Anterior cingulate cortex (tissue), 58 donors: ENCODE data around the gene ADRM1.

Experiments used
- DNase-seq, 58 donors: peaks; one replicate each; lab custom pipeline; 2025; lab: John Stamatoyannopoulos, UW

Gene ADRM1

DNA sequence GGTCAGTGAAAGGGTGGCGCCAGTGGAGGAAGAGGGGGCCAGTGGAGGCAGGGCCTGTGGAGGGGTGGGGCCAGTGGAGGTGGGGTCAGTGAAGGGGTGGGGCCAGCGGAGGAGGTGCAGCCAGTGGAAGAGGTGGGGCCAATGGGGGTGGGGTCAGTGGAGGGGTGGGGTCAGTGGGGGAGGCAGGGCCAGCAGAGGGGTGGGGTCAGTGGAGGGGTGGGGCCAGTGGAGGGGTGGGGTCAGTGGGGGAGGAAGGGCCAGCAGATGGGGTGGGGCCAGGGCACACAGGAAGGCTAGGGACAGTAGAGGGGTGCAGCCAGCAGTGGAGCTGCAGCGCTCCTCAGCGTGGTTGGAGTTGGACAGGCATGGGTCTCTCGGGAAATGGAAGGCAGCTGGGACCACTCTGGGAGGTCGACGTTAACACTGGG lies 18.7 kb downstream of the ADRM1 start:
- peak in 1 of 58 donors; percentile 66 for DNase-seq

DNA sequence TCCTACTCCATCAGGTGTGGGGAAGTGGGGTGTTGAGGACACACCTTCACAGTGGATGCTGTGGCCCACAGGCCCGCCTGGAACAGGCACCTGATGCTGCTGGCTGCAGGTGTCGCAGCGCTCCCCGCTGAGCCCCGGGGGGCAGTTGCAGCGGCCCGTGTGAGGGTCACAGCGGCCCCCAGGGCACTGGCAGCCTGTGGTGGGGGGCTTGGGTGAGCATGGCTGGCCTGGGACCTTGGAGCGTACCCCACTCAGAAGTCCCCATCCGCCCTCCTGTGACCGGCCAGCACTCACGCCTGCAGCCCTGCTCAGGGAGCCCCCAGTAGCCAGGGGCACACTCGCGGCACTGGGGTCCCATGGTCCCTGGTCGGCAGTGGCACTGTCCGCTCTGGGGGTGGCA lies 19.2 kb downstream of the ADRM1 start:
- DNase-seq = no peak

DNA sequence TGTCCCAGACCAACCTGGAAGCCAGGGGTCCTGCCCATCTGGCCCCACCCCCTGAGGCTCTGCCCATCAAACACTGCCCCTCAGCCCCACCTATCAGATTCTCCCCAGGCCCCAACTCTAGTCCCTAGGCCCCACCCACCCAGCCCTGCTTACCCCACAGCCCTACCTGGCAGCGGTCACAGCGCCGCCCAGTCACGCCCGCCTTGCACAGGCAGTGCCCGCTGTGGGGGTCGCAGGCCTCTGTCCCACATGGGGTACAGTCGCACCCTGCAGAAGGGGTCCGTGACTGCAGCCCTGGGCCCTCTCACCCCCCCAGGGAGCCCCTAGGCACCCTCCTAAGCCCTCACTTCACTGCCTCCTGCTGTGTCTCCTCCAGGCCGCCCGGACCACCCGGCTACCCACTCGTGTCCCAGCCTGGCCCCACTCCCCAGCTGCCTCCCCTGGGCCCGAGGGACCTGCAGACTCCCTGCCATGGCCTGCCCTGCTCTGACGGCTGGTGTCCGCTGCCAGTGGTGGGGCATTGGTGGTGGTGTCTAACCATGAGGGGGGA lies 19.8 kb downstream of the ADRM1 start:
- no peak for DNase-seq

DNA sequence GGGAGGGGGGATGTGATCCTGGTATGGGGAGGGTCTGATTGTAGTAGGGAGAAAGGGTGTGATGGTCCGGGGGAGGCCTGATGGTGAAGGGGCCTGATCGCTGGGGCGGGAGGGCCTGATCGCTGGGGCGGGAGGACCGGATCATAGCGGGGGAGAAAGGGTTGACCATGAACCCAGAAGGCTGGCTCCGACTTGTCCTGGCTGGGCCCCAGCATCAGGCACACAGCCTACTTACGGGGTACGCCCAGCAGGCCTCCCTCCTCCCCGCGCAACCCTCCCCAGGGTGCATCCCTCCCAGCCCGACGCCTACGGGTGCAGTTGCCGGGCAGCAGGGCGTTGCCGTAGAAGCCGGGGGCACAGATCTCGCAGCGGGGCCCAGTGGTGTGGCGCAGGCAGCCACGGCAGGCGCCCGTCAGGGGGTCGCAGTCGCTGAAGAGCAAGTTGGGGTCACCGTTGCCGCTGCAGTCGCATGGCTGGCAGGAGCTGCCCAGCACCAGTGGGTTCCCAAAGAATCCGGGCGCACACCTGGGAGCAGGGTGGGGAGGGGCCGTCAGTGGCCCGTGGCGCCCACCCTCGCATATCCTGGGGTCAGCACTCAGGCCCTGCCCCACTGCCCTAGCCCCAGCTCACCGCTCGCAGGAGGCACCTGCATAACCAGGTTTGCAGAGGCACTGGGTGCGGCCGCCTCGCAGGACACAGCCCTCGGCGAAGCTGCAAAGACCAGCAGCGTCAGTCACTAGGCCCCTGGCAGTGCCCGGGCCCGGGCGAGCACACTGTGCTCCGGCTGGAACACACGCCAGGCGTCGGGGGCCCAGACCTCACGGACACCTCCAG lies 20.6 kb downstream of the ADRM1 start:
- DNase-seq = no peak

DNA sequence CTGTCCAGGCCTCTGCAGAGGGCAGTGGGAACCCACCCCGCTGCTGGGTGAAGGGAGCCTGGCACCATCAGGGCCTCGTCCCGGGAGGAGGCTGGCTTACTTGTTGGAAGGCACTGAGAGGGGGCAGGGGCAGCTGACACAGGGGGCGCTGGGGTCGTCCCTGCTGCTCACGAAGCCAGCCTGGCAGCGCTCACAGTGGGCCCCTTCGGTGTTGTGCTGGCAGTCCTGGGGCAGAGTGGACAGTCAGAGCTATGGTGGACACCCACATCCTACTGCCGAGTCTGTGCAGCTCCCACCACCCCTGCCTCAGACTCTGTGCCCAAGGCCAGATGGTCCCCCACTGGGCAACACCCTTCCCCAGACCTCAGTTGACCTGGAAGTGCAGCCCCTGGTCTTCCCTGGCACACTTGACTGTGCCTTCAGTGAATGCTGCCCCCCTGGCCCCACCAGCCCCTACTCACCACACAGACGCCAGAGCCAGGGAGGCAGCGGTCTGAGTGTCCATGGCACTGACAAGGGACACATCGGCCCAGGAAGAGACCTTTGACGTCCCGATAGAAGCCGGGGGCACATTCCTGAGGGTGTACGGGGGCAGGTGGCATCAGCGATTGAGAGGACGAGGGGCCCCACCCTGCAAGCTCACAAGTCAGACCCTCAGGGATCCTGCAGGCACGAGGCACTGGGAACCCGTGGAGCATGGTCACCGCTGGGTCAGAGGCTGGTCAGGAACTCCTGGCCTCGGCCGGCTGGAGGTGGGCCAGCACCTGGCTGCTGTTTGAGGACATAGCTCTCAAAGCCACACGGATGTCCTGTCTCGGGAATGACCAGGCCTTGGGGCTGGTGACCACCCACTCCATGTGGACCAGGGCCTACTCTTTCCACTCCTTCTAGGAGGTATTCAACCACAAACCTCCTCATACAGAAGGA lies 21.4 kb downstream of the ADRM1 start:
- DNase-seq = no peak

DNA sequence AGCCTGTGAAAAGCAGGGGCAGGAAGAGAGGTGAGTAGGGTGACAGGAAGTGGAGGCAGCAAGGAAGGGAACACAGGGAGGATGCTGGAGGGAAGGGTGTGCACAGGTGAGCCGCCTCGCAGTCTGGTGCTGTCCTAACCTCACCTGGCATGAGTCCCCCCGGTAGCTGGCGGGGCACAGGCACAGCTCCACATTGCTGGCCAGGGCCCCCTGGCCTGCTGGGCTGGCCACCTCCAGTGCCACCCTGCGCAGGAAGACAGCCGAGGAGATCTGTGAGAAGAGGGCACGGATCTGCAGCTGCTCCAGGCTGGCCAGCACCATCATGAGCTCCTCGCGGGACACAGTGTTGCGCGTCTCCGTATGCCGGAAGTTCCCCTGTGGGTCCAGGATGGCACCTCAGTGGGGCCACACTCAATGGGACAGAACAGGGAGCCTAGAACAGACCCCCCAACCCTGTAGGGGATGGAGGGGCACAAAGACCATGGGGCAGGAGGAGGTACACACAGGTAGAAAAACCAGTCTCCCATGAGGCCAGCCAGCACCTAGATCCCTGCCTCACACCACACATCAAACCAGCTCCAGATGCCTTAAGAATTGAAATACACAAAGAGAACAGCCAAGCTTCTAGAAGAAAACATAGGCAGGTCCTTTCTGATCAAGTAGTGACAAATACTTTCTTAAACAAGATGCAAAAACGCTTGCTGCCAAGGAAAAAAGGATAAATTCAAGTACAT lies 22.5 kb downstream of the ADRM1 start:
- no peak for DNase-seq

DNA sequence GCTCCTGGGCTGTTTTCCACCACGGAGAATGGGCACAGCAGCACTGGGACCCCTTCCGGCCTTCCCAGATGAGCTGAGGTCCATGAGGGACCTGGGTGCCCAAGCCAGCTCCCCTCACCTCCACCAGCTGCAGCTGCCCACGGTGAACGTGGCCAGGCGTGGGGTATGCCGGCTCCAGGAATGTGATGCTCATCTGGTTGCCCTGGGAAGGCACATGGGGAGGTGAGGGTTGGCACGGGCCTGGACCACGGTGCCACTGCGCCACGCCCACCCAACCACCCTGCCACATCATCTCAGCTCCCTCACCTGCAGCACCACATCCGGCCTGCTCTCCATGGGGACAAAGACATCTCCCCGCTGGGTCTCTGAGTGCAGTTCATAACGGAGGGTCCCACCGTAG lies 23.8 kb downstream of the ADRM1 start:
- no peak for DNase-seq

DNA sequence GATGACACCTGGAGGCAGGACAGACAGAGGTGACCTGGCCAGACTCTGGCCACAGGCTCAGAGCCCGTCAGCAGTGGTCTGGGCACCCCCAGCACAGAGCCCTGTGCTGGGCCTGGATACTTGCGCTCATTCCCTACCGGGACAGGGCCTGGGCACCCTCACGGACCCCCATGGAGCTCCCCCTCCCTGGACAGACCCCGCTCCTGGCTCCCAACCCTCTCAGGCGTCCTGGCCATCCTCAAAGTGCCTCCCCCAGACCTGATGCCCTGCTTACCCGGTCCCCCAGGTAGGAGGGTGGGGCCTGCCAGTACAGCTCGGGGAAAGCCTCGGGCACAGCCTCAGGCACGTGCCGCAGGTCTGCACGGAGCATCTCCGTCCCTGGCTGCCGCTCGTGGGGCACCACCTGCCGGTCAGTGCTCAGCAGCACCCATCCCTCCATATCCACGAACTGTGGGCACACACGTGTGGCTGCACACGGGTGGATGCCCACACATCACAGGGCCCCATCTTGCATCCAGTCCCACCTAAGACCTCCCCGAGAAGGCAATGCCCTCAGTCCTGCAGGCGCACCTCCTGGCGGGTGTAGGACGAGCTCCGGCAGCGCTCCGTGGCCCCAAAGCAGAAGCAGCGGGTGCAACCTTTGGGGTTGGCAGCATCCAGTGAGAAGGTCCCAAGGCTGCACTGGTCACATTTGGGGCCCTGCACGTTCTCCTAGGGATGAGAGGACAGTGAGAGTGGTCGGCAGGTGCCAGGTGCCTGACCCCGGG lies 24.3 kb downstream of the ADRM1 start:
- no peak for DNase-seq

DNA sequence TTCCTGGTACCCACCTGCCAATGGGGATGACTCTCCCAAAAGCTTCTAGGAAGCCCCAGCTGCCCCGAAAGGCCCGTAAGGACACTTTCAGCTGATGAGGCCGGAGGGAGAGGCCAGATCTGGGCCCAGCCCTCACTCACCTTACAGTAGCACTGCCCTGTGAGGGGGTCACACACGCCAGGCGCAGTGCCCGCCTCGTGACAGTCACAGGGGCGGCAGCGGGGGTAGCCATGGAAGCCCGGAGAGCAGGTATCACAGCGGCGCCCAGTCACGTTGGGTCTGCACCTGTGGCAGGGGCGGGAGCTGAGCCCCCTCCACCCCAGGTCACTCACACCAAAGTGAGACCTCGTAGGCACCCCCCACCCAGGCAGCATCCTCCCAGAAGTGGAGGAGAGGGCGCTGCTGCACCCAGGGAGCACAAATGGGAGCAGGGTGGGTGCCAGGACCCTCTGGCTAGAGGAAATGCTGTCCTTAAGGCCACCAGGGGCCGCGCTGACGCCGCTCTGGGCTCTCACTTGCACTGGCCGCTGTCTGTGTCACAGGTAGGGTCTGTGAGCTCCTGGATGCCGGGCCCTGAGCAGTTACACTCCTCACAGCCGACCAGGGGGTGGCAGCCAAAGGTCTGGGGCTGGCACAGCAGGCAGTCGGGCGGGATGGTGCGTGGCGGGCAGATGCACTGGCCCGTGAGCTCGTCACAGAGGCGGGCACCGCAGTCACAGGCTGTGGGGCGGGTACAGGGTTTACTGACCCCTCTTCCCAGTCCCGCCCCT lies 25.1 kb downstream of the ADRM1 start:
- no peak for DNase-seq

DNA sequence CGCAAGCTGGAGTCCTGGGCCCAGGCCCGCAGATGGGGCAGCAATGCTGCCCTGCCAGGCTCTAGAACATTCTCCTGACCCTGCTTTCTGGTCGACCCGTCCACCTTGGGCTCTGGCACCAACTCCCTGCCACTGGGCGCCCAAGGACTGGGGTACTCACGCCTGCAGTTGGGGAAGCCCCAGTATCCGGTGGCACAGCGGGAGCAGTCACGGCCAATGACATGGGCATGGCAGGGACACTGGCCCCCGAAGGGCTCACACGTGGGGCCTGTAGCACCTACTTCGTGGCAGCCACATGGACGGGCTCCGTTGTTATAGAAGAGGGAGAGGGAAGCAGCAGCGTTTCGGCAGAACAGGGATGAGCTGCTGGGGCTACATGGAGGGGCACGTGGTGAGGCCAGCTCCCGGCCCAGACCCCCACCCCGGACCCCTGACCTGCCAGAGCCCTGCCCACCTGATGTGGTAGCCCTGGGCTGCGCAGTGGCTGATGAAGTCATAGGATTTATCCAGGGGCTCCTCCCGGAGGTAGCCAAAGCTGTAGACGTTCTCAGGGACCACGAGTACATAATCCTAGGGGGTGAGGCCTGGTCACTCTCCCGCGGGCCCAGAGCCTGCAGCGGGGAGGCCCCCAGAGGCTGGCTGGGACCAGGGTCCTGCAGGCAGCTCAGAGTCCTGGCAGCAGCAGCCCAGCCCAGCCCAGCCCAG lies 26.0 kb downstream of the ADRM1 start:
- DNase-seq = no peak

DNA sequence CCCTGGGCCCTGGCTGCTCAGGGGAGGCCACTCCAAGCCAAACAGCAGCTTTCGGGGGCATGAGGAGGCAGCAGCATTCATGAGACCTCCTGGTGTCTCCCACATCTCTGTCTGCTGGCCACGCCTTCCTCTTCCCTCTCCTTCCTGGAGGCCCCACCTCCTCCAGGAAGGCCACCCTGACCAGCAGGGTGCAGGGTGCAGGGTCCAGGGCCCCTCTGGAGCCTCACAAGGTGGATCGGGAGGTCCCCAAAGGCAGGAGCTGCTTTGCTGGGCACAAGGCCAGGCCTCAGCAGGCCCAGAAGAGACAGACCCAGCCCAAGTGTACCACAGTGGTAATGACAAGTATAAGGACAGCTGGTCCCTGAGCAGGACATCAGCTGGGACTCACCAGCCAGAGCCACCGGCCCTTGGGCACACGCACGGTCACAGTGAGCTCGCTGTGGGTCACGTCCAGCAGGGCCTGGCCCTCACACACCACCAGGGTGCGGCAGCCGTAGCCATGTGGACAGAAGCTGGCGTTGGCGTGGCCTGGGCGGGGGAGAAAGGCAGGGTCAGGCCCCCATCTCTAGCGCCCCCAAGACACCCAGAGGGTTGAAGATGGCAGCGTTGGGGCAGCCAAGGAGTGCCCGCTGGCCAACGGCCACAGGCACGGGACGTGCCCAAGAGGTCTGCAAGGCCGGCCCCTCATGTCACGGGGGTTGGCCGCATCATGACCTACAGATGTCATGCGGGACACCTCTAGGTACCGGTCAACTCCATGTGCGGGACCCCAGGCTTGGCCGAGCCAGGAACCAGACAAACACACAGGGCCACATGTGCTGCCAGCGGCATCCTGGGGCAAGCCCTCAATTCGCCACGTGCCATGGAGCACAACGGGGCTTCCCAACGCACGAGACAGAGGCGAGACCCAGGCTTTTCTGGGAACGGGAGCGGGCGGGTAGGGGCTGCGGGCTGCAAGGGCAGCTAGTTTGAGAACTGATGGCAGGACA lies 26.9 kb downstream of the ADRM1 start:
- DNase-seq = no peak

DNA sequence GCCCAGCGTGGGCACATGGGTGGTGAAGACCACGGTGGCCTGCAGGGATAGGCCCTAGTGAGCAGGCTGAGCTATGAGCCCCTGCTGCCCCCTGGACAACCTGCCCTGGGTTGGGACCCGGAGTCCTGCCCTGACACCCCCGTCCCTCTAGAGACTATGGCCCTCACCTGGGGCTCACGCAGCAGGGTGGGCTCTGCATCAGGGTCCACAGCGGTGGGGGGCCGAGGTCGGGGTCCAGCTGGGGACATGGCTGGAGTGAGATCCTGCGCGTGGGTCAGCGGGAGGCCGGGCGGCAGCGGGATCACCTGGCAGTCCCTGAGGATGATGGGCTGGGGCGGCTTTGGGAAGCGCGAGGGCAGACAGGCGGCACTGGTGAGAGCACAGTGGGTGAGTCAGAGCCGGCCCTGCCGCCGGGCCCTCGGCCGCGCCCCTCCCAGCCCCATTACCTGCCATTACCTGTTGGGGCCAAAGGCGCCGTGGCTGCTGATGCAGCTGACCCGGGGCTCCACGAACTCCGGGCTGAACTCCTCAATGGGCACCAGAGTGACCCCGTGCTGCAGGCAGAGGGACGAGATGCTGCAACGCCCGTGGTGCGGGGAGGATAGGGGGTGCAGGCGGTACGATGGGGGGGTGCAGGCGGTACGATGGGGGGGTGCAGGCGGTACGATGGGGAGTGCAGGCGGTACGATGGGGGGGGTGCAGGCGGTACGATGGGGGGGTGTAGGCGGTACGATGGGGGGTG lies 27.9 kb downstream of the ADRM1 start:
- no peak for DNase-seq

DNA sequence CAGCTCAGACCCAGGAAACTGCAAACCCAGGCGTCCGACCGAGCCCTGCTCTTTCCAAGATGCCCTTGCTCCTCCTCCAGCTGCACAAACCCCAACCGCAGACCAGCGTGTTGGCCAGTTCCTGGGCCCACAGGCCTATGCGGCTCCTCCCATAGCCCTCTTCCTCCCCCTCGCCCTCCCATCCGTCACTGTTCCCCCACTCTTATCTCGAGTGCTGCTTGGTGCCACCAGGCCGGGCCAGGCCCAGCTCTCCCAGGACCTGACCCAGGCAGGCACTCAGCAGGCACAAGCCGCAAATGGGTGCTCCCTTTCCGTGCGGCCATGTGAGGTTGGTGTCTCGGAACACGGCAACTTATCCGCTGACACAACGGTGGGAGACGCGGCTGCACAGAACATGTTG lies 28.6 kb downstream of the ADRM1 start:
- DNase-seq = no peak

DNA sequence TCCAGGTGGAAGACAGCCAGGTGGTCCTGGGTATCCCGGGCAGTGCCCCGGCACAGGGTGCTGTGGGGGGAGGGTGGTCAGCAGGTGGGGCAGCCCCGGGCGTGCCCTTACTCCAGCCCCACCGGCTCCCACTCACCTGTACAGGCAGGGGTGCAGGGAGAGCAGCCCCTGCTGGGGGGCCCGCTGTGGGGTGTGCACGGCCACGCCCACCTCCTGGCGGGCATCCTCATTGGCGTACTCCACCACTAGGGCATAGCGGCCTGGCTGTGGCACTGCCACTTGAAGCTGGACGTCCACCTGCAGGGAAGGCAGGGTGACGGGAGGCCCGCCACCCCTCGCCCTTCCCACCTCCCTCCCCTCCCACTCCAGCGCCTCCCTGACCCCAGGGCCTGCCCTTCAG lies 29.6 kb downstream of the ADRM1 start:
- no peak for DNase-seq

DNA sequence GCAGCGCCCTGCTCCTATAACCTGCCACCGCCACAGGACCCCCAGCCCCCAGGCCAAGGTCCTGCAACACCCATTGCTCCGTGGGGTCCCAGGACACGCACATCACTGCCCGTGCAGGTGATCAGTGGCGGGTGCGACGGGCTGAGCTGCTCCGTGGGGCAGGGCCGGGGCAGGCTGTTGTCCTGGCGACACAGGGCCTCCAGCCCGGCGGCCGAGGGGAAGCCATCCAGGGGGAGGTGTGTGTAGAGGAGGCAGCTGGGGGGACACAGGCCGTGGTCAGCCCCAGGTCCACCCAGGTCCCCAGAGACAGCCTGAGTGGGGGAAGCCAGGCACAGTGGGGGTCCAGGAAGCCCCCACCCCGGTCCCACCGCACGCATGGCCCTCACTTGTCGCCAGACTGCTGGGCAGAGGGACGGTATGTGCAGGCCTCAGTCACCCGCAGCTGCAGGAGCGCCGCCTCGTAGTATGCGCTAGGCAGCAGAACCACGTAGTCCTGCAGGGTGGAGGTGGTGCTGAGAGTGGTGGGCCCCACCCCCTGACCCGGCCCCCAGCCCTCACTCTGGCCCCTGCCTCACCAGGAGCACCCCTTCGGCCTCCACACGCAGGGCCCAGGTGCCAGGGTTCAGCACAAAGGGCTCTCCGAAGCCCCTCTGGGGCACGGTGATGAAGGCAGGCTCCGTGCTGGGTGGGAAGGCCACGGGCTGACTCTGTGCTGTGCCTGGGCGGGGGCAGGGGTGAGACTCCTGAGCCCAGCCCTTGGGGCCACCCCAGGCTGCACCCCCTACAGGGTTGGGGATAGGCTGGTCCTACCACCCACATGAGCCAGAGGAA lies 30.4 kb downstream of the ADRM1 start:
- no peak for DNase-seq
